ENCODE data around the gene TRIM24. TPM values are rescaled to one million over a fixed set of nuclear protein-coding genes. Genes with fewer than 3 reads are reported as not detected.

The TRIM24 gene
- total RNA-seq, 1 experiment from 2014 or later: 25.9 TPM

DNA sequence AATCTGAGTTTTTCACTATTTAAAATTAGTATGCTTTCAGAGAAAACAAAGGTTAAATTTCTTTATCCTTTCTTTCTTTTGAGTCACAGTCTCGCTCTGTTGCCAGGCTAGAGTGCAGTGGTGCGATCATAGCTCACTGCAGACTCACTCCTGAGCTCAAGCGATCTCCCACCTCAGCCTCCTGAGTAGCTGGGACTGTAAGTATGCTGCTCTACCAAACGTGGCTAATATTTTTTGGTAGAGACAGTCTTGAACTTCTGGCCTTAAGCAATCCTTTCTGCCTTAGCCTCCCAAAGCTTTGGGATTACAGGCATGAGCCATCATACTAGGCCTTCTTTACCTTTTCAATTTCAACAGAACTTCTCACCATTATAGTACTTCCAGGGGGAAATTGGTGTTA lies 113.7 kb downstream of the TRIM24 start:
- no peak overlapping the region for H3K4me3 ChIP-seq (ENCODE audit: low read depth, low read length, poor library complexity, severe bottlenecking)
- H3K9me3 ChIP-seq (ENCODE audit: low read depth, low read length, poor library complexity, severe bottlenecking): no peaks in the 10 kb centered on the region
- no peak for DNase-seq (ENCODE audit: low spot score)
- H3K27ac ChIP-seq (ENCODE audit: low read depth, low read length, poor library complexity, severe bottlenecking): no peak overlapping the region
- ChIA-PET POLR2A (ENCODE audit: low non-redundant PET) (no interaction called here), CTCF (no interaction called here)
- intact Hi-C loops (cut with micrococcal nuclease; ENCODE audit: unreplicated experiment): no loop called here
- TF ChIP-seq, protein P1, sequence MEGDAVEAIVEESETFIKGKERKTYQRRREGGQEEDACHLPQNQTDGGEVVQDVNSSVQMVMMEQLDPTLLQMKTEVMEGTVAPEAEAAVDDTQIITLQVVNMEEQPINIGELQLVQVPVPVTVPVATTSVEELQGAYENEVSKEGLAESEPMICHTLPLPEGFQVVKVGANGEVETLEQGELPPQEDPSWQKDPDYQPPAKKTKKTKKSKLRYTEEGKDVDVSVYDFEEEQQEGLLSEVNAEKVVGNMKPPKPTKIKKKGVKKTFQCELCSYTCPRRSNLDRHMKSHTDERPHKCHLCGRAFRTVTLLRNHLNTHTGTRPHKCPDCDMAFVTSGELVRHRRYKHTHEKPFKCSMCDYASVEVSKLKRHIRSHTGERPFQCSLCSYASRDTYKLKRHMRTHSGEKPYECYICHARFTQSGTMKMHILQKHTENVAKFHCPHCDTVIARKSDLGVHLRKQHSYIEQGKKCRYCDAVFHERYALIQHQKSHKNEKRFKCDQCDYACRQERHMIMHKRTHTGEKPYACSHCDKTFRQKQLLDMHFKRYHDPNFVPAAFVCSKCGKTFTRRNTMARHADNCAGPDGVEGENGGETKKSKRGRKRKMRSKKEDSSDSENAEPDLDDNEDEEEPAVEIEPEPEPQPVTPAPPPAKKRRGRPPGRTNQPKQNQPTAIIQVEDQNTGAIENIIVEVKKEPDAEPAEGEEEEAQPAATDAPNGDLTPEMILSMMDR (conservative IDR thresholded peaks at IDR 0.05; ENCODE audit: low read depth, low read length): no peak
- TF ChIP-seq EZH2 (IDR thresholded peaks at IDR 0.05; ENCODE audit: borderline replicate concordance, low read depth, low read length, poor library complexity, severe bottlenecking): no peak
- no peaks in the 10 kb centered on the region for H3K27me3 ChIP-seq (replicated peaks; ENCODE audit: insufficient read depth, low read depth, low read length, poor library complexity)
- no TSS peak for BruUV-seq (replicated peaks)
- H3K36me3 ChIP-seq (ENCODE audit: insufficient read depth, low read length, poor library complexity, severe bottlenecking): peaks cover 37% of the 10 kb centered on the region
- no peaks in the 10 kb centered on the region for H3K4me1 ChIP-seq (ENCODE audit: insufficient read depth, low read length, poor library complexity, severe bottlenecking)

DNA sequence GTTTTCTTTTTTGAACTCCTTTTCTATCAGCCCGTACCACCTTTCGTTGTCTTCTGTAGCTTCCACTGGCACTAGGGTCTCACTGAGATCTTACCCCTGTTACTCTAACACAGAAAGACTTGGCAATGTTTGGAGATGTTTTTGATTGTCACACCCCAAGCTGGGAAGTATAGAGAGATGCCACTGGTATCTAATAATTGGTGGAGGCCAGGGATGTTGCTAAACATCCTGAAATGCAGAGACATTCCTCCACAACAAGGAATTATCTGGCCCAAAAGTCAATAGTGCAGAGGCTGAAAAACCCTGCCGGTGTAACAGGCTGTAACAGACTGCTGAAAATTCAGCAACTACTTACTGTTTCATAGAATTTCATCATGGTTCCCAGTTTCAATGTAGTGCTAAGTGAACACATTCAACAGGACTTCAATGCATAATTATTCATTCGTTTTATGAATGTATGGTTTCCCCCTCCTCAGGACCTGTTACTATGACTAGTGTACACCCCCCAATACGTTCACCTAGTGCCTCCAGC lies 115.9 kb downstream of the TRIM24 start:
- POLR2A ChIA-PET (ENCODE audit: low non-redundant PET): no interaction called here
- Histone ChIP-seq H3K27ac (ENCODE audit: low read depth, low read length, poor library complexity, severe bottlenecking) (no peak overlapping the region), H3K9me3 (ENCODE audit: low read depth, low read length, poor library complexity, severe bottlenecking) (no peaks in the 10 kb centered on the region), H3K4me3 (ENCODE audit: low read depth, low read length, poor library complexity, severe bottlenecking) (no peak overlapping the region), H3K27me3 (replicated peaks; ENCODE audit: insufficient read depth, low read depth, low read length, poor library complexity) (no peaks in the 10 kb centered on the region), H3K4me1 (ENCODE audit: insufficient read depth, low read length, poor library complexity, severe bottlenecking) (no peaks in the 10 kb centered on the region), H3K36me3 (ENCODE audit: insufficient read depth, low read length, poor library complexity, severe bottlenecking) (peaks cover 46% of the 10 kb centered on the region)
- DNase-seq (ENCODE audit: low spot score): no peak
- CTCF ChIA-PET: no interaction called here
- BruUV-seq (replicated peaks): no TSS peak
- intact Hi-C loops (cut with micrococcal nuclease; ENCODE audit: unreplicated experiment): no loop called here
- TF ChIP-seq, protein P1 (conservative IDR thresholded peaks at IDR 0.05; ENCODE audit: low read depth, low read length): no peak
- TF ChIP-seq EZH2 (IDR thresholded peaks at IDR 0.05; ENCODE audit: borderline replicate concordance, low read depth, low read length, poor library complexity, severe bottlenecking): no peak

DNA sequence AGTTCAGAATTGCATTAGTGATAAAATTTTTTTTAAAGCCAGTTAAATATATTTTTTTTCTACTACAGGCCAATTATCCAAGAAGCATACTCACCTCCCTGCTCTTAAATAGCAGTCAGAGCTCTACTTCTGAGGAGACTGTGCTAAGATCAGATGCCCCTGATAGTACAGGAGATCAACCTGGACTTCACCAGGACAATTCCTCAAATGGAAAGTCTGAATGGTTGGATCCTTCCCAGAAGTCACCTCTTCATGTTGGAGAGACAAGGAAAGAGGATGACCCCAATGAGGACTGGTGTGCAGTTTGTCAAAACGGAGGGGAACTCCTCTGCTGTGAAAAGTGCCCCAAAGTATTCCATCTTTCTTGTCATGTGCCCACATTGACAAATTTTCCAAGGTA lies 119.1 kb downstream of the TRIM24 start:
- ChIA-PET CTCF (interaction anchor here (0.7 kb wide), 1 partner anchor 754 kb away, joined by 3 read pairs; no protein-coding TSS in a partner anchor), POLR2A (ENCODE audit: low non-redundant PET) (no interaction called here)
- Histone ChIP-seq H3K4me1 (ENCODE audit: insufficient read depth, low read length, poor library complexity, severe bottlenecking) (no peaks in the 10 kb centered on the region), H3K27me3 (replicated peaks; ENCODE audit: insufficient read depth, low read depth, low read length, poor library complexity) (no peaks in the 10 kb centered on the region), H3K9me3 (ENCODE audit: low read depth, low read length, poor library complexity, severe bottlenecking) (no peaks in the 10 kb centered on the region), H3K4me3 (ENCODE audit: low read depth, low read length, poor library complexity, severe bottlenecking) (no peak overlapping the region), H3K27ac (ENCODE audit: low read depth, low read length, poor library complexity, severe bottlenecking) (no peak overlapping the region), H3K36me3 (ENCODE audit: insufficient read depth, low read length, poor library complexity, severe bottlenecking) (peaks cover 49% of the 10 kb centered on the region)
- TF ChIP-seq EZH2 (IDR thresholded peaks at IDR 0.05; ENCODE audit: borderline replicate concordance, low read depth, low read length, poor library complexity, severe bottlenecking): no peak
- TF ChIP-seq, protein P1 (conservative IDR thresholded peaks at IDR 0.05; ENCODE audit: low read depth, low read length): no peak
- no TSS peak for BruUV-seq (replicated peaks)
- intact Hi-C loops (cut with micrococcal nuclease; ENCODE audit: unreplicated experiment): no loop called here
- DNase-seq (ENCODE audit: low spot score): no peak

Data from A673 (cell line).